PC-3 (cell line): ENCODE results near the gene NTN5. TPM values are rescaled to one million over a fixed set of nuclear protein-coding genes. Genes with fewer than 3 reads are reported as not detected.

Experiments used
- ATAC-seq: fragments of 200-7000 bp; cut with Tn5 transposase; 2 replicates; pipeline ENCODE4 v1.9.1; 2020; ENCODE audit warnings: mild to moderate bottlenecking, moderate library complexity
- BruUV-seq: library from RNA; stranded (reverse); fragments of 400-500 nt; replicated peaks from 2 replicates; lab custom pipeline; 2021; lab: Mats Ljungman, UMichigan
- CTCF ChIA-PET: fragments of 300-600 bp; sonication (Branson Sonifier 250); formaldehyde crosslinking; loops from one replicate; lab custom pipeline; 2022; ENCODE audit warnings: antibody characterized with exemption; lab: Charles Lee
- POLR2A ChIA-PET: fragments of 300-600 bp; sonication (Branson Sonifier 250); formaldehyde crosslinking; loops from one replicate; lab custom pipeline; 2022; ENCODE audit warnings: antibody characterized with exemption; ENCODE audit not compliant: unreplicated experiment; lab: Charles Lee
- DNase-seq: peaks from one replicate; pipeline ENCODE4 v3.0.0-alpha.2; 2015
- H2AFZ ChIP-seq: fragments of 300-600 bp; sonication (generic); 2 replicates; pipeline ENCODE4 v1.6.0; 2016; ENCODE audit warnings: antibody characterized with exemption, low read length
- H3F3A ChIP-seq: fragments of 300-600 bp; sonication (generic); one replicate; pipeline ENCODE4 v1.6.0; 2017; ENCODE audit warnings: antibody characterized with exemption, low read length, control low read depth, mild to moderate bottlenecking; ENCODE audit not compliant: unreplicated experiment
- H3K27ac ChIP-seq: fragments of 300-600 bp; sonication (generic); 2 replicates; pipeline ENCODE4 v1.5.1; 2016; ENCODE audit warnings: mild to moderate bottlenecking, low read length
- H3K27me3 ChIP-seq: fragments of 300-600 bp; sonication (generic); 2 replicates; pipeline ENCODE4 v1.6.1; 2016; ENCODE audit warnings: low read length, mixed read lengths
- H3K36me3 ChIP-seq: fragments of 300-600 bp; sonication (generic); 2 replicates; pipeline ENCODE4 v1.6.1; 2016; ENCODE audit warnings: low read depth, mixed run types, low read length, mixed read lengths
- H3K4me1 ChIP-seq: fragments of 300-600 bp; sonication (generic); 2 replicates; pipeline ENCODE4 v1.5.1; 2016; ENCODE audit warnings: low read length; ENCODE audit not compliant: insufficient read depth
- H3K4me2 ChIP-seq: fragments of 300-600 bp; sonication (generic); 2 replicates; pipeline ENCODE4 v1.6.0; 2016; ENCODE audit warnings: low read length
- H3K4me3 ChIP-seq: fragments of 300-600 bp; sonication (generic); 2 replicates; pipeline ENCODE4 v1.5.1; 2016; ENCODE audit warnings: mild to moderate bottlenecking, low read length, mixed read lengths
- H3K79me2 ChIP-seq: fragments of 300-600 bp; sonication (generic); 2 replicates; pipeline ENCODE4 v1.6.1; 2017; ENCODE audit warnings: low read length, mixed read lengths
- H3K9ac ChIP-seq: fragments of 300-600 bp; sonication (generic); 2 replicates; pipeline ENCODE4 v1.6.0; 2016; ENCODE audit warnings: mild to moderate bottlenecking, low read length
- H3K9me2 ChIP-seq: fragments of 300-600 bp; sonication (generic); replicated peaks from 2 replicates; pipeline ENCODE4 v1.6.1; 2016; ENCODE audit warnings: mixed run types, low read length, mixed read lengths
- H3K9me3 ChIP-seq: fragments of 300-600 bp; sonication (generic); 2 replicates; pipeline ENCODE4 v1.6.1; 2016; ENCODE audit warnings: low read length, mixed read lengths
- H4K20me1 ChIP-seq: fragments of 300-600 bp; sonication (generic); 2 replicates; pipeline ENCODE4 v1.6.1; 2016; ENCODE audit warnings: low read length, mixed read lengths
- EZH2 ChIP-seq: fragments of 300-600 bp; sonication (generic); IDR thresholded peaks from one replicate; pipeline ENCODE4 v1.6.1; 2017; ENCODE audit warnings: antibody characterized with exemption, mild to moderate bottlenecking, low read length; ENCODE audit not compliant: unreplicated experiment
- EZH2phosphoT487 ChIP-seq: fragments of 300-600 bp; sonication (generic); IDR thresholded peaks from 2 replicates; pipeline ENCODE4 v1.6.1; 2018; ENCODE audit warnings: mild to moderate bottlenecking, antibody characterized with exemption, low read length, borderline replicate concordance
- intact Hi-C: fragments of 100-400 bp; cut with micrococcal nuclease; formaldehyde crosslinking; loops from 2 replicates; pipeline ENCODE4 v1.9.0; 2023
- total RNA-seq: library from RNA; depleted of rRNA; stranded (reverse); fragments of >200 nt; gene quantifications from 2 replicates; pipeline ENCODE4 v1.2.3, GENCODE V29; 2014
- TF ChIP-seq, protein P1 (sequence below): fragments of 300-600 bp; sonication (generic); conservative IDR thresholded peaks from 2 replicates; pipeline ENCODE4 v1.5.1; 2017; ENCODE audit warnings: antibody characterized with exemption, low read depth, mild to moderate bottlenecking, low read length

Gene NTN5
- total RNA-seq, 1 experiment from 2014 or later = 0.18 TPM

DNA sequence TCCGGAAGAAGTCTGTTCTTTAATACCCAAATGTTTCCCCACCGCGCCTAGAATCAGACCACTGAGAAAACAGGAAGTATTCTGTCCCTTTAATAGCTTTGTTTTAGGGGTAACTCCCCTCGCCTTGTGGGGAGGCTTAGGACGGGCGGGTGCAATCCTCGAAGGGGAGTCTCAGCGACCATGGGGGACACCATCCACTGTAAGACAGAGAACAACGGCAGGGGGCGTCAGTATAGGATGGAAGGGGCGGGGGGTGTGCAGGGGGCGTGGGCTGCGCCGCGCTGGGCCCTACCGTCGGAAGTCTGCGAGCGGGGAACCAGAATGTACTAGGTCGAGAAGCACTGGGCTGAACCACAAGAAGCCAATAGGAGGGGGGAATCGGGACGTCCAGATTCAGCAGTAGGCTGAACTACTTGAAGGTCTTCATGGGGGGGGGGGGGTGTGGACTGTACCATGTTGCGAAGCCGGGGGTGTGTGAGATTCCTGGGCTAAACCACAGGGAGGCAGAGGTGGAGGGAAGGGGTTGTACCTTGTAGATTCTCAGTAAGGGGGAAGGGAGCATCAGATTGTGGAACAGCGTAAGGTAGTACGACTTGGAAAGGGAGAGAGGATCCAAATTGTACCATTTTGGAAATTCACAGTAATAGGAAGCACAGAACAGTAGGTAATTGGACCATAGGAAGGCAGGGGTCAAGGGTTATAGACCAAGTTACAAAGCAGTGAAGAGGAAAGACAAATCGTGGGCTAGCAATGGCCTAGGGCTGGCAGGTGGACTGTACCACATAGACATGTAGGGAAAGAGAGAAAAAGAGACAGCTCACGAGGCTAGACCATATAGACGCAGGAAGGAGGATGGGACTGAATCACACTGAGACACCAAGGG lies 34.6 kb downstream of the NTN5 start:
- peak; percentile 85 for DNase-seq
- peak overlapping the region; percentile 67 for H3K9ac ChIP-seq

DNA sequence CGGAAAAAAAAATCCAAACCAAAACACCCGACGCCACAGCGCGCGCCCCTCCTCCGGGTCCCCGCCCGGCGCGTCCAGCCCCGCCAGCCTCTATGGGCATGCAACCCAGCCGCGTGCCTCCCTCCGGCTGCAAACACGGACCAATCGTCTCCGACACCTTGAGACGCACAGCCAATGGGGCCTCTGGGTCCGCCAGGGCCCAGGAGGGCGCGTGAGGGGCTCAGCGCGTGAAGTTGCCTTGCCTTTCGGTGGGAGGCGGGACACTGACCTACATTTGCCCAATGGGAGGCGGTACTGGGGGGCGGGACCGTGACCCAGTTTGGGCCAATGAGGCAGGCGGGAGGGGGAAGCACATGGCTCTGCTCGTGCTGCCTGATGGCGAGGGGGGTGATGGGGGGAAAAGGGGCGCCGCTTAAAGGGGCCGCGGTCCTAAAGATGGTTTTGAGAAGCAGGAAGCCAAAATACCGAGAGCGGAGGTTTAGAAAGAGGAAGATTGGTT lies 35.3 kb downstream of the NTN5 start:
- POLR2A ChIA-PET = interaction anchor here (0.6 kb wide), 1 partner anchor 150 kb away, joined by 20 read pairs; no protein-coding TSS in a partner anchor

More for the DNA sequence above, 34.6 kb downstream of the NTN5 start:
- Histone ChIP-seq H3K4me1 (peaks cover 24% of the 10 kb centered on the region), H3K4me2 (peak overlapping the region; percentile 96), H2AFZ (peak overlapping the region; percentile 94), H4K20me1 (no peaks in the 10 kb centered on the region), H3K9me3 (no peaks in the 10 kb centered on the region), H3K27ac (peak overlapping the region; percentile 67), H3K79me2 (no peaks in the 10 kb centered on the region), H3K36me3 (no peaks in the 10 kb centered on the region), H3F3A (peaks cover 3% of the 10 kb centered on the region), H3K9me2 (no peaks in the 10 kb centered on the region), H3K27me3 (no peaks in the 10 kb centered on the region), H3K4me3 (peak overlapping the region; percentile 65)
- peak; percentile 18 for ATAC-seq
- TF ChIP-seq EZH2phosphoT487 (no peak), EZH2 (no peak)
- TF ChIP-seq, protein P1, sequence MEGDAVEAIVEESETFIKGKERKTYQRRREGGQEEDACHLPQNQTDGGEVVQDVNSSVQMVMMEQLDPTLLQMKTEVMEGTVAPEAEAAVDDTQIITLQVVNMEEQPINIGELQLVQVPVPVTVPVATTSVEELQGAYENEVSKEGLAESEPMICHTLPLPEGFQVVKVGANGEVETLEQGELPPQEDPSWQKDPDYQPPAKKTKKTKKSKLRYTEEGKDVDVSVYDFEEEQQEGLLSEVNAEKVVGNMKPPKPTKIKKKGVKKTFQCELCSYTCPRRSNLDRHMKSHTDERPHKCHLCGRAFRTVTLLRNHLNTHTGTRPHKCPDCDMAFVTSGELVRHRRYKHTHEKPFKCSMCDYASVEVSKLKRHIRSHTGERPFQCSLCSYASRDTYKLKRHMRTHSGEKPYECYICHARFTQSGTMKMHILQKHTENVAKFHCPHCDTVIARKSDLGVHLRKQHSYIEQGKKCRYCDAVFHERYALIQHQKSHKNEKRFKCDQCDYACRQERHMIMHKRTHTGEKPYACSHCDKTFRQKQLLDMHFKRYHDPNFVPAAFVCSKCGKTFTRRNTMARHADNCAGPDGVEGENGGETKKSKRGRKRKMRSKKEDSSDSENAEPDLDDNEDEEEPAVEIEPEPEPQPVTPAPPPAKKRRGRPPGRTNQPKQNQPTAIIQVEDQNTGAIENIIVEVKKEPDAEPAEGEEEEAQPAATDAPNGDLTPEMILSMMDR = no peak
- CTCF ChIA-PET = interaction anchor here (0.7 kb wide), 1 partner anchor 52 kb away, joined by 3 read pairs; no protein-coding TSS in a partner anchor
- intact Hi-C loops = loop anchor here (1.0 kb wide), 1 partner anchor 19 kb away; the partner anchor contains the start of genes RPL18 and SPHK2
- no TSS peak for BruUV-seq
- POLR2A ChIA-PET = interaction anchor here (0.6 kb wide), 1 partner anchor 151 kb away, joined by 20 read pairs; no protein-coding TSS in a partner anchor

More for the DNA sequence above, 35.3 kb downstream of the NTN5 start:
- Histone ChIP-seq H3K4me3 (peak overlapping the region; percentile 80), H3K9me3 (no peaks in the 10 kb centered on the region), H3F3A (peaks cover 3% of the 10 kb centered on the region), H3K9me2 (no peaks in the 10 kb centered on the region), H2AFZ (peak overlapping the region; percentile 94), H4K20me1 (no peaks in the 10 kb centered on the region), H3K36me3 (no peaks in the 10 kb centered on the region), H3K9ac (peak overlapping the region; percentile 67), H3K27me3 (no peaks in the 10 kb centered on the region), H3K79me2 (no peaks in the 10 kb centered on the region), H3K4me2 (peak overlapping the region; percentile 96), H3K4me1 (peaks cover 24% of the 10 kb centered on the region), H3K27ac (peak overlapping the region; percentile 67)
- intact Hi-C loops = loop anchor here (1.0 kb wide), 1 partner anchor 18 kb away; the partner anchor contains the start of genes RPL18 and SPHK2
- ATAC-seq (peak; percentile 71), DNase-seq (peak; percentile 96)
- BruUV-seq = no TSS peak
- TF ChIP-seq EZH2phosphoT487 (no peak), EZH2 (no peak)
- TF ChIP-seq, protein P1 = no peak
- CTCF ChIA-PET = interaction anchor here (0.7 kb wide), 2 partner anchors 8 to 52 kb away, joined by 3 to 5 read pairs; partner anchors contain the start of gene CA11
